H54 (cell line): Measurements from ENCODE around the gene VDAC1.
"Not testable (repeated sequence)": the region's sequence is repeated elsewhere in the genome, so short reads cannot be mapped to it uniquely, and the experiment has no call there.

Experiments
- DNase-seq: peaks from one replicate; pipeline ENCODE4 v3.0.0; 2011; ENCODE audit warnings: low spot score, mixed read lengths; ENCODE audit not compliant: insufficient read length
- FAIRE-seq: peaks from 3 replicates; lab custom pipeline; 2011; peaks lifted over from hg19 to GRCh38; lab: Jason Lieb, UNC
- POLR2A ChIP-seq: IDR thresholded peaks from 2 replicates; pipeline ENCODE4 v1.6.1; 2011; ENCODE audit warnings: low read depth, mild to moderate bottlenecking, low read length

Gene VDAC1

DNA sequence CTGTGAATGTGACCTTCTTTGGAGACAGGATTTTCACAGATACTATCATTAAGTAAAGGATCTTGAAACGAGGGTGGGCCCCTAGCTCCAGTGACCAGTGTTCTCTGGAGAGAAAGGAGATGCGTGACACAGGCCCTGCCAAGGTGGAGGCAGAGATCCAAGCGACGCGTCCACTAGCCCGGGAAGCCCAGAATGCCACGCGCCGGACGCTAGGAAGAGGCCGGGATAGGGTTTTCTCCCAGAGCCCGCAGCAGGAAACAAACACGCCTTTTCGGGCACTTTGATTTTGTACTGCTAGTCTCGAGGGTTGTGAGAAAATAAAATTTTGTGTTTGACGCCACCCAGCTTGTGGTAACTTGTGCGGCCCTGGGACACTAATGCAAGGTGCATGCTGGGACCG, 29.6 kb upstream of the VDAC1 start:
- FAIRE-seq, result no peak
- DNase-seq, result no peak
- TF ChIP-seq POLR2A, result no peak

DNA sequence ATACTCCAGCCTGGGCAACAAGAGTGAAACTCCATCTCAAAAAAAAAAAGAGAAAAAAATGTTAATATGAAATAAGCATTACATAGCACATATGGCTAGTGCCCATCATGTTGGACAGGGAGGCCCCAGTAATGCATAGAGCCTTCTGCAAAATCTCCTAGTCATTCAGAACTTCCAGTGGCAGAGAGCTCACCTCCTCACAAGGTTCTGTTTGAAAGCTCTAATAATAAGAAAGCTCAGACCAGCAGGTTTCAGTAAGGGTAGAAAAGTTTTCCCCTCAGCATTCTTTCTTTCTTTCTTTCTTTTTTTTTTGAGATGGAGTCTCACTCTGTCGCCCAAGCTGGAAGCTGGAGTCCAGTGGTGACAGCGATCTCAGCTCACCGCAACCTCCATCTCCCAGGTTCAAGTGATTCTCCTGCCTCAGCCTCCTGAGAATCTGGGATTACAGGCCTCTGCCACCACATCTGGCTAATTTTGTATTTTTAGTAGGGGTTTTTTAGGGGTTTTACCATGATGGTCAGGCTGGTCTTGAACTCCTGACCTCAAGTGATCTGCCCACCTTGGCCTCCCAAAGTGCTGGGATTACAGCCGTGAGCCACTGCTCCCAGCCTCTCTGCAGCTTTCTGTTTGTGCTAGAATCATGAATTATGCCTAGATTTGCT, 25.7 kb upstream of the VDAC1 start:
- FAIRE-seq, result not testable (repeated sequence)

DNA sequence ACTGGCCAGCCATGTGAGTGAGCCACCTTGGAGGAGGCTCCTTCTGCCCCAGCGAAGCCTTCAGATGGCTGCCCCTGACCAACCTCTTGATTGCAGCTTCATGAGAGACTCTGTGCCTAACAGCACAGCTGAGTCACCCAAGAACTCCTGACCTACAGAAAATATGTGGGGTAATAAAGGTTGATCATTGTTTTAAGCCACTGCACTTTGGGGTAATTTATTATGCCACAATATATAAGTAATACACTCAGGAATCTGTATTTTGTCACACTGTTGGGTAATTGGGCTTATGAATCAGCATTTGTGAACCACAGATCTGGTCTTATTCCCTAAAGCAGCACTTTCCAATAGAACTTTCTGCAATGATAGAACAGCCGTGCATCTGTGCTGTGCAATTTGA, 24.4 kb upstream of the VDAC1 start:
- peak; percentile 53 for FAIRE-seq
- TF ChIP-seq POLR2A, result no peak
- peak; percentile 77 for DNase-seq

More for the DNA sequence above, 25.7 kb upstream of the VDAC1 start:
- DNase-seq, result not testable (repeated sequence)

DNA sequence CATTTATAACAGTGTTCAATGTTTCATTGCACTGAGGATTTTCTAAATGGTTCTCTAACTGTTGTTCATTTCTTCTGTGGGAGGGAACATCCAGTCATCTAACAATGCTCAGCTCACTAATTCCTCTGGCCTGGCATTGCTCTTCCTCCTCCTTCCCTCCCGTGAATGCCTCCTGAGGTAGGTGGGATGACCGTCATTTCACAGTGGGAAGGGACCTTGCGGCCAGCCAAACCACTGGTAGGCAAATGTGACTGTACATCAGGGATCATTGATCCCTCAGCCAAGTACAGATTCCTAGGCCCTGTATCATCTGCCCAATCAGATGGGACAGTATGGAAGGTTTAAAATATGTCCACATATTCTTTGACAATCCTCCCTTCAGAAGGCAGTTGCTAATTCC, 23.7 kb upstream of the VDAC1 start:
- FAIRE-seq (no peak), DNase-seq (no peak)
- no peak for TF ChIP-seq POLR2A

DNA sequence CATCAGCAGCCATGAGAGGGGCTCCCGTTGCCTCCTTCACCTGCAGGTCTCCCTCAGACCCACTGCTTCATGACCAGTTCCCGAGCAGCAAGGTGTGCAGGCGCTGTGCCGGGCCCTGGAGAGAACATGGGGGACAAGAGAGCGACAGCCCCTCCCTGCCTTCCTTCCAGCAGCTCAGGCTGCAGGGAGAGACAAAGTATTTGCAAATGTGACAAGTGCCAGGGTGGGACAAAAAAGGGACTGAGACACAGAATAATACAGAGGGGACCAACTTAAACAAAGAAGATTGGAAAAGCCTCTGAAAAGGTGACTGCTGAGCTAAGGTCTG, 22.5 kb upstream of the VDAC1 start:
- DNase-seq (no peak), FAIRE-seq (no peak)
- TF ChIP-seq POLR2A, result no peak

DNA sequence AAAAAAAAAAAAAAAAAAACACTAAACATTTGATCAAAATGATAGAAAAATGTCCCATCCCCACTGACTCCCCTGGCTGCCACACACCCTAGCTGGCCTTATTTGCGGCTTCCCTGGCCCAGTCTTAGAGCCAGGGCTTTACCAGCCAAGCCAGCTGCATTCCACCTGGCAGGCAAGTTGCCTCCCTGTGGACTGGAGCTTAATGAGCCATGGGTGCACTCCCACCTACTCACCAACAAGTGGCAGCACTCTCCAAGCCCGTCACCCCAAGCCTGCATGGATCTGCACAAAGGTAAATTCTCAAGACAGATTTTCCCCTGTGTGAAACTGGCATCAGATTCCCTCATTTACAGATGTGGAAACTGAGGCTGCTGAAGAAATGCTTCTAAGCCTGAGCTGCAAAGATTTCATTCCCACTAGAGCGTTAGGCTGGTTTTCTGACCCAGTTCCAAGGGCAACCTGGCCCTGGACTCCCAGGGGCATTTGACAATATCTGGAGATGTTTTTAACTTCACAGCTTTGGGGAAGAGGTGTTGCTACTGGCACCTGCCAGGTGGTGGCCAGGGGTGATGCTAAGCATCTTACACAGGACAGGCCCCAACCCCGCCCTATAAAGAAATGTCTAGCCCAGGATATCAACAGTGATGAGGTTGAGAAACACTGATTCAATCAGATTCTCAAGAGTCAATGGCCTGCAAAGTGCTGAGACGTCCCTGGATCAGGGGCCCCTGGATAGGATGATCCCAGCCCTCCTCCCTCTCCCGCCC, 21.9 kb upstream of the VDAC1 start:
- no peak for FAIRE-seq
- DNase-seq, result peak; percentile 66
- TF ChIP-seq POLR2A, result no peak

DNA sequence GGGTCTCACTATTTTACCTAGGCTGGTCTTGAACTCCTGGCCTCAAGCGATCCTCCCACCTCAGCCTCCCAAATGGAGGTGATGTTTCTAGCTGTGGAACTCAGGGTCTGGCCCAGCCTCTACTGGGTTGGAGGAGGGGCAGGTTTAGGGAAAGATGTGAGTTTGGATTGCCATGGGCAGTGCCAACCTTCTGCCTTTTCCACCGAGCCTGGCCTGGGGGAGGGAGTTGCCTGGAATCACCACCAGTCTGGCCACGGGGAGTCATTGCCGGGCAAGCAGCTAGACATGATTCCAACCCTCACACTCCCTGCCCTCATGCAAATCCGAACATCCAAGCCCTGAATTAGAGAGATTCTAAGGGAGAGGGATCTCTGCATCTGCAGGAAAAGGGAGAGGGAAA, 21.0 kb upstream of the VDAC1 start:
- FAIRE-seq, result no peak

DNA sequence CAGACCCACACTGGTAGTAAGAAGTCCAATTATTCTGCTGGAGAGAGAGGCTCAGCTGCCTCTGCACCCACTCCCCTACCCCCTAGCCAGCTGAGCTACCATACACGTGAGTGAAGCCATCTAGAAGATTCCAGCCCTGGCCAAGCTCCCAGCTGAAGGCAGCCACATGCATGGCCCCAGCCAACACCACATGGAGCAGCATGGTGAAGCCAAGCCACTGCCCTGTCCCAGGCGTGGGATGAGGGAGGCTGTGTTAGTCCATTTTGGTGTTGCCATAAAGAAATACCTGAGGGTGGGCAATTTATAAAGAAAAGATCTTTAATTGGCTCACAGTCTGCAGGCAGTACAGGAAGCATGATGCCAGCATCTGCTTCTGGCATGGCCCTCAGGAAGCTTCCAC, 20.0 kb upstream of the VDAC1 start:
- no peak for FAIRE-seq
- TF ChIP-seq POLR2A, result no peak
- no peak for DNase-seq

More for the DNA sequence above, 21.0 kb upstream of the VDAC1 start:
- no peak for TF ChIP-seq POLR2A
- no peak for DNase-seq

DNA sequence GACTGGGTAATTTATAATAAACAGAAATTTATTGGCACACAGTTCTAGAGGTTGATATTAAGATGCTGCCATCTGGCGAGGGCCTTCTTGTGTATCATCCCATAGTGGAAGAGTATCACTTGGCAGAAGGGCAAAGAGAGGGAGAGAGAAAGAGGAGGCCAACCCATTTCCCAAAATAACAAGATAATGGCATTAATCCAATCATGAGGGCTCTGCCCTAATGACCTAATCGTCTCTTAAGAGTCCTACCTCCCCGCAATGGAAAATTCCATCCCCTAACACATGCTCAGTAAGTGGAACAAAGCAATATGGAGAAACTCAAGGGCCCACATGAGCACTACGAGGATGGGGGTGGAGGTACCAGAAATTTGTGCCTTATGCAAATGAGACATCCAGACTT, 17.6 kb upstream of the VDAC1 start:
- FAIRE-seq (no peak), DNase-seq (no peak)
- TF ChIP-seq POLR2A, result no peak

DNA sequence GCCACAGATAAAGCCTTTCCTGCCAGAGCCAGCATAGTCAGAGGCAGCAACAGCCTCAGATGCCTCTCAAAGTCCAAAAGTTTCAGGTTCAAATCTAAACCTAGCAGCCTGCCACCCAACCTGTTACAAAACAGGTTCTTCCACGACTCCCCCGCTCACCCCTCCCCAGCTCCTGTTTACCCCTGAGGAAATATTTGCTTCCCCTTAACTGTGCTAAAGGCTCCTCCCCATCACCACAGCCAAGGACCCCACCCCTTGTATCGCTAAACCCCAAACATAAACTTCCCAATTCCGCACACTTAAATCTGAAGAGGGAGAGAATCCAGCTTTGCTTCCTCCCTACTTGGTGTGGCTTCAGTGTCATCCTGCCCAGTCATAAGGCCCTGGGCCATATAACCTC, 15.4 kb upstream of the VDAC1 start:
- DNase-seq (no peak), FAIRE-seq (no peak)
- no peak for TF ChIP-seq POLR2A

DNA sequence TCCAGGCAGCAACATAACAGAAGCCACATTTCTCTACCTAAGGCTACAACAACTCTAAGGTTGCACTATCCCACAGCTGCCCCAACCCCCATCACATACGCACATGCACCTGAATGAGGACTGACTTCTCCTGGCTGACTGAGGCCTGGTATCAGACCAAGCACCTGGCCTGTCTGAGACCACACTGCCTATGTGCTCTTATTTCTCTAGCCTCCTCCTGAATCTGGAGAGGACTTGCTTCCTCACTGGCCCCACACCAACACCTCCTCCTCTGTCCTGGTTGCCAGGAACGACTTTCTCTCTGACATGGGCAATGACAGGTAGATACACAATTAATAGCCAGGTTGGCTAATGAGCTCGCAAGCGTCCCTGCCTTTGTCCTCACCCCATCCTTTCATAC, 14.9 kb upstream of the VDAC1 start:
- TF ChIP-seq POLR2A, result no peak
- FAIRE-seq (no peak), DNase-seq (no peak)

DNA sequence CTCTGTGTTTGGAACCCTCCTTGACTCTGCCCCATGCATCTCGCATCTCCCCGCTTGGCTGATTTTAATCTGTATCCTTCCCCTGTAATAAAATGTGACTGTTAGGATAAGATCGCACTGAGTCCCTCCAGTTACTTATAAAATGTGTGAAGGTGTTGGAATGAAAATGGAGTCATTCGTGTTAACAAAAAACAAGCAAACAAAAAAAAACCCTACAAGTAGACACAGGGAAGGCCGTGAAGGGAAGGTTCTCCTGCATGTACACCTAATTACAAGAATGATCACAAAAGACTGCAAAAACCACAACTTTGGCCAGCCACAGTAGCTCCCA, 14.2 kb upstream of the VDAC1 start:
- TF ChIP-seq POLR2A, result no peak
- DNase-seq (no peak), FAIRE-seq (no peak)

DNA sequence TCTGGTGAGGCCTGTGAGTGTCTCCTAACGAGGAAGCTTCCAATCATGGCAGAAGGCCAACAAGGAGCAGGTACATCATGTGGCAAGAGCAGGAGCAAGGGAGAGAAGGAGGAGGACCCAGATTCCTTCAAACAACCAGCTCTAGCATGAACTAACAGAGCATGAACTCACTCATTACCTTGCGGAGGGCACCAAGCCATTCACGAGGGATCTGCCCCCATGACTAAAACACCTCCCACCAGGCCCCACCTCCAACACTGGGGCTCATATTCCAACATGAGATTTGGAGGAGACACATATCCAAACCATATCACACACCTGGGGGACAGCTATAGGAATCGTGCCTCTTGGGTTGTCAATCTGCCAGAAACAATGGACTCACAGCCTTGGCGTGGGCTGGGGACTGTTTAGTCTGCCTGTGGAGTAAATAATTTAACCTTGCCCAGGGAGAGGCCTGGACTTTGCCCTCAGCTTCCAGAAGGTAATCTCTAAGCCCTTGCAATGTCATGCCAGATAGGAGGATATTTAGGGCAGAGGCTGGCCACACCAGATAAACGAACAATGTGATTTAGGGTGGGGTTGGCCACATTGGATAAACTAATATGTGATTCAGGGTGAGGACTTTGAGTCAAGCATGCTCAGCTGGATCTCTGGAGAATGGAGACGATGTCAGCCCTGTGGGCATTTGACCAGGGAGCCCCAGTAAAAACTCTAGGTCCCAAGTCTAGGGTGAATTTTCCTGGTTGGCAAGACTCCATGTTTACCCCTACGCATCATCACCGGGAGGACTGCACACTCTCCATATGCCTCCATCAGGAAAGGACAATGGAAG, 13.6 kb upstream of the VDAC1 start:
- no peak for DNase-seq
- no peak for FAIRE-seq
- TF ChIP-seq POLR2A, result no peak

DNA sequence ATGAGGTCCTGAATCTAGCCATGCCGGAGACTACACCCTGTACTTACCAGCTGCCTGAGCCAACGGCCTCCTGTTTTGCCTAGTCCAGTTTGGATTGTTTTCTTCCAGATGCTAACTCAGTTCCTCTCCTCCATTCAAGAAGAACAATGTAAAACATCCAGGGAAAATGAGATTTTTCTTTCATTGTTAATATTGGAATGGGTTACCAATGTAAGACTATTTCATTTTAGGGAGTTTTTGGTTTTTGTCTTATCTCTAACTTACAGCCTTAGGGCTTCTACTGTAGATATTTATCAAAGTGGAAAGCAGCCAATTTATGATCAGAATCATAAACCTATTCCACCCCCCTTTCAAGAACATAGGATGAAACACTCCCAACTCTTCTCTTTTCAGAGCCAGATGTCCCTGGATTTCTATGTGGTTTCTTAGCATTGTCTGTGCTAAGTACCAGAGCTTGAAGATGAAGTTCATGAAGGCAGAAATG, 3.5 kb upstream of the VDAC1 start:
- TF ChIP-seq POLR2A, result no peak
- FAIRE-seq (no peak), DNase-seq (no peak)

DNA sequence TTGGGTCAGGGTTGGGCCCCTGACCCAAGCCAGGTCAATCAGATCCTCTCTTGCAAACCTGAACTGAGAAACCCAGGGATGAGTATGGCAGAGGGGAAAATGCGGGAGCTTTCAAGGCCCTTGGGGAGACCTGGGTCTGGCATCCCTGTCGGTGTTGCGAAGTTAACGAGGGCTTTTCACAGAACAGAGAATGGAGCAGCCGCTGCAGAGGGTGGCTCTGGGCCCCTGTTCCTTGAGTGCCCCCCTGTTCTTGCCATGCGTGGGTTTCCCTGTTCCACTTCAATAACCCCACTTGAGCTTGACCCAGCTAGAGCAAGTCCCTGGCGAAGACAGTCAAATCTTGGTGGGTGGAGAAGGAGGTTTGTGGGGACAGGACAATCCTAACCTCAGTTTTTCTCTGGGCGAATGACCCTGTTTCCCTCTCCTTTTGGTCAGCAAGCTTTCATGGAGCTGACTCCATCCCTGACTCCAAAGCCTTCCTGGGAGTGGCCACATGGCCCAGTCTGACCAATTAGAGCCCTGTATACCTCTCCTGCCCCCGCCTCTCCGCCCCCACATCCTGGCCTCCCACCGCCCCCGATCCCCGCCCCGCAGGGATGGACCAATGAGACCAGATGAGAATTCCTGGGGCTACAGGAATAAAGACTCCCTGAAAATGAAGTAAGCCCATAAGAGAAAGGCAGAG, 2.9 kb upstream of the VDAC1 start:
- no peak for FAIRE-seq
- DNase-seq, result peak; percentile 64
- TF ChIP-seq POLR2A, result no peak
